SU-DHL-6 (cell line): Measurements from ENCODE around the gene RPS17.

ENCODE experiments used
- H2AFZ ChIP-seq: fragments of 200-600 bp; sonication (generic); 2 replicates; pipeline ENCODE4 v1.6.1; 2014; ENCODE audit warnings: low read depth, mild to moderate bottlenecking, moderate library complexity, mixed read lengths, antibody characterized with exemption, low read length; ENCODE audit not compliant: severe bottlenecking
- H3F3A ChIP-seq: fragments of 200-600 bp; shearing (Covaris generic); 2 replicates; pipeline ENCODE4 v1.6.0; 2016; ENCODE audit warnings: antibody characterized with exemption, mild to moderate bottlenecking; ENCODE audit not compliant: insufficient read depth
- H3K27ac ChIP-seq: fragments of 200-600 bp; sonication (generic); 2 replicates; pipeline ENCODE4 v1.5.1; 2016; ENCODE audit warnings: low read depth, mild to moderate bottlenecking, low read length, moderate library complexity, mixed read lengths
- H3K27me3 ChIP-seq: fragments of 200-600 bp; sonication (generic), shearing (Covaris generic); 2 replicates; pipeline ENCODE4 v1.6.0; 2014; ENCODE audit warnings: mild to moderate bottlenecking, low read length
- H3K36me3 ChIP-seq: fragments of 200-600 bp; sonication (generic); 2 replicates; pipeline ENCODE4 v1.6.1; 2014; ENCODE audit warnings: mild to moderate bottlenecking, low read length, mixed read lengths
- H3K4me2 ChIP-seq: fragments of 300-600, 200-600 bp; shearing (Covaris generic), sonication (generic); 2 replicates; pipeline ENCODE4 v1.6.0; 2014; ENCODE audit warnings: low read length, low read depth, mild to moderate bottlenecking; ENCODE audit not compliant: poor library complexity, severe bottlenecking
- H3K4me3 ChIP-seq: fragments of 200-600 bp; sonication (generic); 2 replicates; pipeline ENCODE4 v1.5.1; 2014; ENCODE audit warnings: antibody characterized with exemption, low read length, mild to moderate bottlenecking, mixed read lengths; ENCODE audit not compliant: insufficient read depth, poor library complexity, severe bottlenecking
- H3K79me2 ChIP-seq: fragments of 200-600 bp; sonication (generic); 2 replicates; pipeline ENCODE4 v1.6.1; 2014; ENCODE audit warnings: mild to moderate bottlenecking, low read length, moderate library complexity; ENCODE audit not compliant: insufficient read depth
- H3K9ac ChIP-seq: fragments of 200-600 bp; sonication (generic); 2 replicates; pipeline ENCODE4 v1.7.0; 2014; ENCODE audit warnings: mild to moderate bottlenecking, low read length
- H3K9me2 ChIP-seq: fragments of 200-600 bp; sonication (generic); replicated peaks from 2 replicates; pipeline ENCODE4 v1.6.1; 2014; ENCODE audit warnings: low read length; ENCODE audit not compliant: insufficient read depth
- H3K9me3 ChIP-seq: fragments of 200-600 bp; sonication (generic); 2 replicates; pipeline ENCODE4 v1.6.1; 2014; ENCODE audit warnings: low read length, mixed read lengths; ENCODE audit not compliant: insufficient read depth
- H4K20me1 ChIP-seq: fragments of 200-600 bp; sonication (generic); 2 replicates; pipeline ENCODE4 v1.6.1; 2014; ENCODE audit warnings: low read depth, mild to moderate bottlenecking, antibody characterized with exemption, low read length, moderate library complexity, mixed read lengths
- CTCF ChIP-seq: fragments of 200-600 bp; sonication (generic); IDR thresholded peaks from one replicate; pipeline ENCODE4 v1.5.1; 2017; ENCODE audit warnings: antibody characterized with exemption, mild to moderate bottlenecking, low read length, moderate library complexity; ENCODE audit not compliant: insufficient read depth, poor library complexity, severe bottlenecking
- EZH2phosphoT487 ChIP-seq: fragments of 200-600 bp; sonication (generic), shearing (Covaris generic); conservative IDR thresholded peaks from 2 replicates; pipeline ENCODE4 v1.6.1; 2018; ENCODE audit warnings: mild to moderate bottlenecking, antibody characterized with exemption, low read length, moderate library complexity, mixed read lengths

The RPS17 gene

GRCh38 chr15:82532991-82533481 is 7.2 kb downstream of the RPS17 start:
- peaks cover 46% of the 10 kb centered on the region for H3F3A ChIP-seq
- H3K4me3 ChIP-seq = no peak overlapping the region
- H3K36me3 ChIP-seq = peaks cover 16% of the 10 kb centered on the region
- H3K79me2 ChIP-seq = peaks cover 5% of the 10 kb centered on the region; the same call in 1 of the 2 replicates
- no peaks in the 10 kb centered on the region for H3K9me3 ChIP-seq
- H3K4me2 ChIP-seq = no peak overlapping the region
- H3K27me3 ChIP-seq = no peaks in the 10 kb centered on the region
- TF ChIP-seq CTCF (no peak), EZH2phosphoT487 (no peak)
- H3K9ac ChIP-seq = no peak overlapping the region
- peaks cover 5% of the 10 kb centered on the region; the same call in 1 of the 2 replicates for H4K20me1 ChIP-seq
- no peaks in the 10 kb centered on the region for H3K9me2 ChIP-seq
- no peak overlapping the region for H3K27ac ChIP-seq
- H2AFZ ChIP-seq = no peak overlapping the region

DNA sequence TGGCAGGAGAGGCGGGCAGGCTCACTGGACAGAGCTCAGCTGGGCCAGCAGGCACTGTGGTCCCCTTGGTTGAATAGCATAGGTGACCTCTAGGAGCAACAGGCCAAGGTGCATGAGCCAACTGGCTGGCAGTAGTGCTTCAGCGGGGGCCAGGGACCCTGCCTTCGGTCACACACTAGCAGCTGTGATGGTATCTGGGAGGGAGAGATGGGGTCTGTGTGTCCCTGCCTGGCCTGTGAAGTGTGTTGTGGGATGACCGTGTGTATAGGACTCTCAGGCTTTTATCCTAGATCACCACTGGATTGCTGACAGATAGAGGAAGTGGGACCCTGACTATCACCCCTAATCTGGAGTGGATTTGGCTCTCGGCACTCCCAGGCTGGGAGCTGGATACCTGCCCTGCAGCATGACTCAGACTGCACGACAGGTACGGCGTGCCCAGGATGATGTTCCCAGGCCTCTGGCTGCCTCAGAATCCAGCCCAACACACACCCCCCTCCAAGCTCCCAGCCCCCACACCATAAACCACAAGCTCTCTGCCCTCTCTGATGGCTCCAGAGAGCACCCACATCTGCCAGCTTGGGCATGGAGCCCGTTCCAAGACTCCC is 7.8 kb downstream of the RPS17 start:
- Histone ChIP-seq H3K9me2 (no peaks in the 10 kb centered on the region), H3K27me3 (no peaks in the 10 kb centered on the region), H3K79me2 (no peaks in the 10 kb centered on the region), H3K4me3 (no peak overlapping the region), H3F3A (peaks cover 41% of the 10 kb centered on the region), H3K27ac (no peak overlapping the region), H3K9ac (no peak overlapping the region), H4K20me1 (no peaks in the 10 kb centered on the region; the same call in 1 of the 2 replicates), H3K9me3 (no peaks in the 10 kb centered on the region), H3K4me2 (no peak overlapping the region), H3K36me3 (peaks cover 10% of the 10 kb centered on the region; the same call in 1 of the 2 replicates), H2AFZ (no peak overlapping the region)
- TF ChIP-seq EZH2phosphoT487 = no peak
- no peak for TF ChIP-seq CTCF

- Histone ChIP-seq H3K79me2 (no peaks in the 10 kb centered on the region), H3K4me2 (peak overlapping the region; percentile 36), H4K20me1 (no peaks in the 10 kb centered on the region; the same call in 1 of the 2 replicates), H3K9me3 (no peaks in the 10 kb centered on the region), H3K9ac (no peak overlapping the region; the same call in 1 of the 2 replicates), H3K9me2 (no peaks in the 10 kb centered on the region), H3K27ac (peak overlapping the region; percentile 74), H2AFZ (no peak overlapping the region), H3F3A (peaks cover 33% of the 10 kb centered on the region), H3K4me3 (no peak overlapping the region), H3K27me3 (no peaks in the 10 kb centered on the region), H3K36me3 (peaks cover 5% of the 10 kb centered on the region; the same call in 1 of the 2 replicates)
- TF ChIP-seq CTCF = no peak
- TF ChIP-seq EZH2phosphoT487 = no peak
Measured at GRCh38 chr15:82531496-82532382, 8.5 kb downstream of the RPS17 start.
